Measurements from ENCODE around the gene FSTL5.
"Not testable (repeated sequence)": the region's sequence is repeated elsewhere in the genome, so short reads cannot be mapped to it uniquely, and the experiment has no call there.

The FSTL5 gene

GRCh38 chr4:162111078-162111477, 52.7 kb downstream of the FSTL5 start:
- H3K4me1 ChIP-seq (ENCODE audit: insufficient read depth, low read length) = no peaks in the 10 kb centered on the region
- no peaks in the 10 kb centered on the region for H3K79me2 ChIP-seq (ENCODE audit: insufficient read depth, low read length)
- H3K9me3 ChIP-seq (ENCODE audit: insufficient read depth, low read length, severe bottlenecking) = no peaks in the 10 kb centered on the region
- DNase-seq (no peak), ATAC-seq (ENCODE audit: insufficient read depth, low read depth) (no peak)
- H3K9ac ChIP-seq (ENCODE audit: low read depth, low read length) = no peak overlapping the region
- no peak for TF ChIP-seq CTCF (IDR thresholded peaks at IDR 0.05; ENCODE audit: borderline replicate concordance, extremely low read depth, low read length, poor library complexity, severe bottlenecking)
- no peak for TF ChIP-seq EZH2 (IDR thresholded peaks at IDR 0.05; ENCODE audit: borderline replicate concordance, low read depth, low read length, severe bottlenecking)
- no peak overlapping the region for H2AFZ ChIP-seq (ENCODE audit: low read depth, low read length)
- H3K4me2 ChIP-seq (ENCODE audit: insufficient read depth, low read length) = no peak overlapping the region
- no peaks in the 10 kb centered on the region for H3K36me3 ChIP-seq (ENCODE audit: insufficient read depth, low read length)
- H3K27ac ChIP-seq (ENCODE audit: low read length) = no peak overlapping the region
- H4K20me1 ChIP-seq (ENCODE audit: insufficient read depth, low read length) = no peaks in the 10 kb centered on the region
- no peaks in the 10 kb centered on the region for H3K27me3 ChIP-seq (ENCODE audit: insufficient read depth, low read length, poor library complexity)
- H3K4me3 ChIP-seq (ENCODE audit: low read depth in 1 of 2, low read length in 2 of 2) = no peak overlapping the region

GRCh38 chr4:162104459-162105124, 59.2 kb downstream of the FSTL5 start:
- Histone ChIP-seq H3K27ac (ENCODE audit: low read length) (no peak overlapping the region), H3K9ac (ENCODE audit: low read depth, low read length) (no peak overlapping the region), H3K79me2 (ENCODE audit: insufficient read depth, low read length) (no peaks in the 10 kb centered on the region), H3K4me1 (ENCODE audit: insufficient read depth, low read length) (no peaks in the 10 kb centered on the region), H3K27me3 (ENCODE audit: insufficient read depth, low read length, poor library complexity) (no peaks in the 10 kb centered on the region), H4K20me1 (ENCODE audit: insufficient read depth, low read length) (no peaks in the 10 kb centered on the region), H3K9me3 (ENCODE audit: insufficient read depth, low read length, severe bottlenecking) (peaks cover 4% of the 10 kb centered on the region), H3K4me3 (ENCODE audit: low read depth in 1 of 2, low read length in 2 of 2) (no peak overlapping the region), H3K4me2 (ENCODE audit: insufficient read depth, low read length) (no peak overlapping the region), H2AFZ (ENCODE audit: low read depth, low read length) (no peak overlapping the region), H3K36me3 (ENCODE audit: insufficient read depth, low read length) (no peaks in the 10 kb centered on the region)
- no peak for ATAC-seq (ENCODE audit: insufficient read depth, low read depth)
- TF ChIP-seq EZH2 (IDR thresholded peaks at IDR 0.05; ENCODE audit: borderline replicate concordance, low read depth, low read length, severe bottlenecking) = no peak
- TF ChIP-seq CTCF (IDR thresholded peaks at IDR 0.05; ENCODE audit: borderline replicate concordance, extremely low read depth, low read length, poor library complexity, severe bottlenecking) = no peak
- no peak for DNase-seq

GRCh38 chr4:162103908-162104307, 59.9 kb downstream of the FSTL5 start:
- not testable (repeated sequence) for H3K27ac ChIP-seq (ENCODE audit: low read length); H3K79me2 ChIP-seq (ENCODE audit: insufficient read depth, low read length)

GRCh38 chr4:162102713-162103112, 61.1 kb downstream of the FSTL5 start:
- H3K36me3 ChIP-seq (ENCODE audit: insufficient read depth, low read length) = no peaks in the 10 kb centered on the region
- H3K9ac ChIP-seq (ENCODE audit: low read depth, low read length) = no peak overlapping the region
- H3K27me3 ChIP-seq (ENCODE audit: insufficient read depth, low read length, poor library complexity) = no peaks in the 10 kb centered on the region
- peaks cover 4% of the 10 kb centered on the region for H3K9me3 ChIP-seq (ENCODE audit: insufficient read depth, low read length, severe bottlenecking)
- no peaks in the 10 kb centered on the region for H3K4me1 ChIP-seq (ENCODE audit: insufficient read depth, low read length)
- H3K79me2 ChIP-seq (ENCODE audit: insufficient read depth, low read length) = no peaks in the 10 kb centered on the region
- ATAC-seq (ENCODE audit: insufficient read depth, low read depth) = no peak
- H3K27ac ChIP-seq (ENCODE audit: low read length) = no peak overlapping the region
- TF ChIP-seq EZH2 (IDR thresholded peaks at IDR 0.05; ENCODE audit: borderline replicate concordance, low read depth, low read length, severe bottlenecking) = no peak
- TF ChIP-seq CTCF (IDR thresholded peaks at IDR 0.05; ENCODE audit: borderline replicate concordance, extremely low read depth, low read length, poor library complexity, severe bottlenecking) = no peak
- H3K4me2 ChIP-seq (ENCODE audit: insufficient read depth, low read length) = no peak overlapping the region
- H3K4me3 ChIP-seq (ENCODE audit: low read depth in 1 of 2, low read length in 2 of 2) = no peak overlapping the region
- DNase-seq = no peak
- H4K20me1 ChIP-seq (ENCODE audit: insufficient read depth, low read length) = no peaks in the 10 kb centered on the region
- no peak overlapping the region for H2AFZ ChIP-seq (ENCODE audit: low read depth, low read length)

More at GRCh38 chr4:162103908-162104307, 59.9 kb downstream of the FSTL5 start:
- not testable (repeated sequence) for H3K9ac ChIP-seq (ENCODE audit: low read depth, low read length); H2AFZ ChIP-seq (ENCODE audit: low read depth, low read length); H4K20me1 ChIP-seq (ENCODE audit: insufficient read depth, low read length); H3K4me2 ChIP-seq (ENCODE audit: insufficient read depth, low read length); H3K36me3 ChIP-seq (ENCODE audit: insufficient read depth, low read length); H3K4me3 ChIP-seq (ENCODE audit: low read depth in 1 of 2, low read length in 2 of 2); H3K27me3 ChIP-seq (ENCODE audit: insufficient read depth, low read length, poor library complexity); ATAC-seq (ENCODE audit: insufficient read depth, low read depth); H3K9me3 ChIP-seq (ENCODE audit: insufficient read depth, low read length, severe bottlenecking); DNase-seq; H3K4me1 ChIP-seq (ENCODE audit: insufficient read depth, low read length)

All from DND-41 (cell line).